Fibroblast of gingiva (primary cell): ENCODE data around the gene CHD1.
"Not testable (repeated sequence)": the region's sequence is repeated elsewhere in the genome, so short reads cannot be mapped to it uniquely, and the experiment has no call there.

Experiments used
- DNase-seq: peaks from one replicate; pipeline ENCODE4 v3.0.0-alpha.2; 2011; ENCODE audit warnings: low read depth

The CHD1 gene

GRCh38 chr5:98928873-98929709 lies at the start of gene CHD1:
Gene CHD1, minus strand, starts transcription at chr5:98929007. Its CDS starts 2,621 bp downstream, at chr5:98926386.
- DNase-seq, result peak; percentile 99

- DNase-seq, result no peak
Measured at GRCh38 chr5:98978528-98978927, 49.7 kb upstream of the CHD1 start.

- no peak for DNase-seq
Measured at GRCh38 chr5:98977723-98978122, 48.9 kb upstream of the CHD1 start.

GRCh38 chr5:98975682-98976407 lies 47.0 kb upstream of the CHD1 start:
- DNase-seq, result no peak

- DNase-seq, result no peak
Measured at GRCh38 chr5:98975223-98975622, 46.4 kb upstream of the CHD1 start.

GRCh38 chr5:98969400-98969799 lies 40.6 kb upstream of the CHD1 start:
- no peak for DNase-seq

- no peak for DNase-seq
Measured at GRCh38 chr5:98968056-98968564, 39.3 kb upstream of the CHD1 start.

- DNase-seq, result no peak
Measured at GRCh38 chr5:98965226-98965625, 36.4 kb upstream of the CHD1 start.

GRCh38 chr5:98964621-98965020 lies 35.8 kb upstream of the CHD1 start:
- DNase-seq, result no peak

GRCh38 chr5:98963019-98963418 lies 34.2 kb upstream of the CHD1 start:
- DNase-seq, result no peak

- DNase-seq, result no peak
Measured at GRCh38 chr5:98962587-98962986, 33.8 kb upstream of the CHD1 start.

- DNase-seq, result no peak
Measured at GRCh38 chr5:98961665-98962344, 33.0 kb upstream of the CHD1 start.

- no peak for DNase-seq
Measured at GRCh38 chr5:98957307-98957706, 28.5 kb upstream of the CHD1 start.

GRCh38 chr5:98955888-98956287 lies 27.1 kb upstream of the CHD1 start:
- DNase-seq, result not testable (repeated sequence)

- not testable (repeated sequence) for DNase-seq
Measured at GRCh38 chr5:98955471-98955870, 26.7 kb upstream of the CHD1 start.

- DNase-seq, result no peak
Measured at GRCh38 chr5:98954392-98955028, 25.7 kb upstream of the CHD1 start.

GRCh38 chr5:98942847-98943246 lies 14.0 kb upstream of the CHD1 start:
- DNase-seq, result peak; percentile 42

- no peak for DNase-seq
Measured at GRCh38 chr5:98941131-98941883, 12.5 kb upstream of the CHD1 start.

- peak; percentile 43 for DNase-seq
Measured at GRCh38 chr5:98940581-98940980, 11.8 kb upstream of the CHD1 start.

GRCh38 chr5:98938464-98938863 lies 9.7 kb upstream of the CHD1 start:
- DNase-seq, result peak; percentile 81
